Activated CD8-positive, alpha-beta memory T cell treated with anti-CD3 and anti-CD28 coated beads for 4 hours (primary cell): ENCODE data around the gene NEURL1.
"Not testable (repeated sequence)": the region's sequence is repeated elsewhere in the genome, so short reads cannot be mapped to it uniquely, and the experiment has no call there.

Experiments used
- DNase-seq, 2 donors: peaks; one replicate each; pipeline ENCODE4 v3.0.0-alpha.2; 2020; ENCODE audit warnings: low read depth in 2 of 2

NEURL1 gene

DNA sequence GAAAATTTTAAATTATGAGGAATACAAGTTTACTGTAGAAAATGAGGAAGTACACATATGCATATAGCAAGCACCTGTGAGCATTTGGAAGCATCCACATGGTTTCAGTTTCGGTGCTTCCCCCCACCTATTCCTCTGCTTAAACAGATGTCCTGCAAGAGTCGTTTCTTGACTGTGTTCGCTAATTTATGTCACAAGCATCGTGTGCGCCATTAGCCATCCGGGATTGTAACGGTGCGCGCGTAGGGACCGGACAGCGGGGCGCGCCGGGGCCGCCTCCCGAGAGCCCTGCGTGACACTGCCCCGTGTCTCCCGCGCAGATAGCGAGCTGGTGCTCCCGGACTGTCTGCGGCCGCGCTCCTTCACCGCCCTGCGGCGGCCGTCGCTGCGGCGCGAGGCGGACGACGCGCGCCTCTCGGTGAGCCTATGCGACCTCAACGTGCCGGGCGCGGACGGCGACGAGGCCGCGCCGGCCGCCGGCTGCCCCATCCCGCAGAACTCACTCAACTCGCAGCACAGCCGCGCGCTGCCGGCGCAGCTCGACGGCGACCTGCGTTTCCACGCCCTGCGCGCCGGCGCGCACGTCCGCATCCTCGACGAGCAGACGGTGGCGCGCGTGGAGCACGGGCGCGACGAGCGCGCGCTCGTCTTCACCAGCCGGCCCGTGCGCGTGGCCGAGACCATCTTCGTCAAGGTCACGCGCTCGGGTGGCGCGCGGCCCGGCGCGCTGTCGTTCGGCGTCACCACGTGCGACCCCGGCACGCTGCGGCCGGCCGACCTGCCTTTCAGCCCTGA lies 90.9 kb downstream of the NEURL1 start:
- DNase-seq = peak; percentile 30 to 45

DNA sequence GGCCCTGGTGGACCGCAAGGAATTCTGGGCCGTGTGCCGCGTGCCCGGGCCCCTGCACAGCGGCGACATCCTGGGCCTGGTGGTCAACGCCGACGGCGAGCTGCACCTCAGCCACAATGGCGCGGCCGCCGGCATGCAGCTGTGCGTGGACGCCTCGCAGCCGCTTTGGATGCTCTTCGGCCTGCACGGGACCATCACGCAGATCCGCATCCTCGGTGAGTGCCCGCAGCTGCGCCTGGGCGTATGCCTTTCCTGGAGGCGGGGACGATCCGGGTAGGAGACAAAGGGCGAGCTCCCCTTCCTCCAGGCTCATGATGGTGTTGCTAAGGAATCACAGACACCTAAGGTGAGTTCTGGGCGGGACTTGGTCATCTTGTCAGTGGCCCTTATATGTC lies 91.5 kb downstream of the NEURL1 start:
- no peak for DNase-seq

DNA sequence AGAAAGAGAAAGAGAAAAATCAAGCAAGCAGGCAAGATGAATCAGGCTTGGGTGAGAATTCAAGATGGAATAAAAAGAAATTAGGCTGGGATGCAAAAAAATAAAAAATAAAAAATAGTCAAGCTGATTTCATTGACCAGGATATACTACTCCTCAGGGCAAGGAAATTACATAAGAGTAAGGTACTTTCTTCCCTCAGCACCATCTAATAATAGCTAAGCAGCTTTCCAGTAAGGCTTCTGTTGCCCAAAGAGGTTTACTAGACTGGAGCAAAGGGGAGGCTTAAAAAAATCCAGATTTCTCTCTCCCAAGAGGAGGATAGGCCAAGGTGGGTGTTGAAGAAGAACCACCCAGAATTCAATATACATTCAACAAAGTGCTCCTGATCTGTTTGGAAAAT lies 93.6 kb downstream of the NEURL1 start:
- no peak for DNase-seq

DNA sequence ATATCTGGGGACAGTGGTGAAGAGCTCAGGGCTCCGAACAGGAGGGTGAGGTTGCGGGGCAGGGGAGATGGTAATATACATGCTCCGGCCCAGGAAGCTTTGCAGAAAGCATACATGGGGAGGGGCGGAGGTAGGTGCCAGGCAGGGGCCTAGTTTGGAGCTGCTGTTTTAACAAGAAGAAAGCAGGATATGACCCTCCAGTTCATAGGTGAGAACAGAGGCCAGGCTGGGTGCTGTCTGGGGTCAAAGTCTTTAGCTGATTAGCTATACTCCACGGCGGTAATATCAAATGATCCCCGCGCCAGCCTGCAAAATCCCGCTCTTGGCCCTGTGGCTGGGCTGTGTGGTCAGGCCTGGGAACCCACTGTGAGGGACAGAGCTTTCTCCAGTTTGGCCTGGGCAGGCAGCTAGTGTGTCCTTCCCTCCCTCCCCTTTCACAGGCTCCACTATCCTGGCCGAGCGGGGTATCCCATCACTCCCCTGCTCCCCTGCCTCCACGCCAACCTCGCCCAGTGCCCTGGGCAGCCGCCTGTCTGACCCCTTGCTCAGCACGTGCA lies 95.6 kb downstream of the NEURL1 start:
- no peak for DNase-seq

DNA sequence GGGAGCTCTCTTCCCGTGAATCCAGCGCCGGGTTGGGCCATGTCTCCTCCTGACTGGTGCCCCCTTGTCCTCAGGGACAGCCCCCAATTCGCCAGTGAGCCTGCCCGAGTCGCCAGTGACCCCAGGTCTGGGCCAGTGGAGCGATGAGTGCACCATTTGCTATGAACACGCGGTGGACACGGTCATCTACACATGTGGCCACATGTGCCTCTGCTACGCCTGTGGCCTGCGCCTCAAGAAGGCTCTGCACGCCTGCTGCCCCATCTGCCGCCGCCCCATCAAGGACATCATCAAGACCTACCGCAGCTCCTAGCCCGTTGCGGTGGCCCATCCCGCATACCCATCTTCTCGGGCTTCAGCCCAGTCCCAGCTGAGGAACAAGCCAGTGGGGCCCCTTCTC lies 96.6 kb downstream of the NEURL1 start:
- DNase-seq = no peak

DNA sequence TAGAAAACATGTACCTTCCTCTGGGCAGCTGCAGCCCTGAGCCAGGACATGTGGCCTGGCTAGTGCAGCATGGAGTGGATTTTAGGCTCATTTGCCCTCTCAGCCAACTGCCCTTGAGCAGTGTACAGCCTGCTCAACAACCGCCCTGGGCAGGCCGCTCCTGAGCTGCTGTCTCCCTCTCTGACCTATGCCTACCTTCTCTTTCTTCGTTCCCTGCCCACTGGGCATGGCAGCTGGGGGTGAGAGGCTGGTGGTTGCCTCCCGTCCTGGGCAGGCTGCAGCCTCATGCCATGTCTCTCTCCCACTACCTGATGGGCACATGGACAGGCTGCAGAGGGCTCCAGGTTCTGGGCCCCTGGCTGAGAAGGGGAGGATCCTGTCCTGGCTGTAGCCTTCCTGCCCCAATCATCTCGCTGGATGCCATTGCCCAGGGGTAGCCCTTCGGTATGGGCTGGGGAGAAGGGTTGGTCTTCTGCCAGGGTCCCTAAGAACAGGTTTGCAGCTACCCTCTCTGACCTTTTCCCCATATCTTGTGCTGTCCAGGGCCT lies 97.3 kb downstream of the NEURL1 start:
- DNase-seq = no peak

DNA sequence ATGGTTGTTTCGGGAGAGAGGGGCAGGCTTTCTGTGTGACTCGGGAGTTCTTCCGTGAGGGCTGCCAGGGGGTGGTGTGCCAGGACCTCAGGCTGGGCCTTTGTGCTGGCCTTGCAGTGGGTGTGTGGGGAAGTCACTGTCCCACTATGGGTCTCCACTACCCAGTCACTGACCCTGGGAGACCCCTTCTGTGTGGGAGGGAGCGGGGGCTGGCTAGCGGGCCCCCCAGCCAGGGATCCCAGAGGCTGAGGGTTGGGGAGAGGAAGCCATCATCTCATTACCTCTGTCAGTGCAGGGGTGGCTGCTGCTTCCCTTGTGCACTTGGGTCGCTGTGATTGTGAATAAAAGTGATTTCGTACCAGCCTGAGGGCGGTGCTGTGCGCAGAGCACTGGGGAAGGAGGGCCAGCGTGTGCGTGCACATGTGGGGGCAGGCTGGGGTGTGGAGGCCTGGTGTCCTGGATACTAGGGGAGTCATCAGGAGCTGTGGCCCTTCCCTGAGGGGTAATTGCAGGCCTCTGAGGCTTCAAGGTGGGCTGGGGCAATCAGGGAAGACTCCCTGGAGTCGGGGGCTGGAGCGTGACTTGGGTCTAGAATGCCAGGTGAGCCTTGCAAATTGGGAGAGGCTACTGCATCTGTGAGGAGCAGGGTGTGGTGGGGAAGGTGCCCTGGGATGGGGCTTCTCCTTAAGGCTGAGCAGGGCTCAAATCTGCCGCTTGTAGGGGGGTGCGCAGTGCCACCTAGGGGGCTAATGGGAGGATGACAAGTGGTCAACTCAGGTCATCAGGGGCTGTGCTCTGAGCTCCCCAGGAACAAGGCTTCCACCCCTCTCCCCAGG lies 98.9 kb downstream of the NEURL1 start:
- DNase-seq = no peak

DNA sequence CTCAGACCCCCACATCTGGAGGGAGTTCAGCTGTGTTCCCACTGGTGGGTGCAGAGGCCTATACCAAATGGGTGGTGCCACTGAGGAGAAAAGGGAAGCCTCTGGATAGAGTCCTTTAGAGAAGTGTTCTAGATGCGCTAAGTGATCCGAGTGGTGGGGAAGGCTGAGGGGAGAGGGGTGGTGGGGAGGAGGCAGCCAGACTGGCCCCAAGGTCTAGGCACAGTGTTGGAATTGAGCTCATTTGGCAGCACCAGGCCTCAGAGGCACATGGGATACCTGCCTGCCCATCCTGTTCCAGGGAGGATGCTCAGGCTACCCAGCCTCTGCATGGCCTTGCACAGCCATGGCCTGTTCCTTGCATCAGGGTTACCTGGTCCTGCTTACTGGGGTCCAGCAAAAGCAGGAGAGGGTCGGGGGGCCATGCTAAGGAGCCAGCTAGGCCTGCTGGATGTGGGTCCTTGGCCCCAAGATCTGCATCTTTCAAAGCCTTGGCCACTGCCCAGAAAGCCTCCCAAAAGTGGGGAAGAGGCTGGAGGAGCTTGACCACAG lies 99.6 kb downstream of the NEURL1 start:
- DNase-seq = no peak

DNA sequence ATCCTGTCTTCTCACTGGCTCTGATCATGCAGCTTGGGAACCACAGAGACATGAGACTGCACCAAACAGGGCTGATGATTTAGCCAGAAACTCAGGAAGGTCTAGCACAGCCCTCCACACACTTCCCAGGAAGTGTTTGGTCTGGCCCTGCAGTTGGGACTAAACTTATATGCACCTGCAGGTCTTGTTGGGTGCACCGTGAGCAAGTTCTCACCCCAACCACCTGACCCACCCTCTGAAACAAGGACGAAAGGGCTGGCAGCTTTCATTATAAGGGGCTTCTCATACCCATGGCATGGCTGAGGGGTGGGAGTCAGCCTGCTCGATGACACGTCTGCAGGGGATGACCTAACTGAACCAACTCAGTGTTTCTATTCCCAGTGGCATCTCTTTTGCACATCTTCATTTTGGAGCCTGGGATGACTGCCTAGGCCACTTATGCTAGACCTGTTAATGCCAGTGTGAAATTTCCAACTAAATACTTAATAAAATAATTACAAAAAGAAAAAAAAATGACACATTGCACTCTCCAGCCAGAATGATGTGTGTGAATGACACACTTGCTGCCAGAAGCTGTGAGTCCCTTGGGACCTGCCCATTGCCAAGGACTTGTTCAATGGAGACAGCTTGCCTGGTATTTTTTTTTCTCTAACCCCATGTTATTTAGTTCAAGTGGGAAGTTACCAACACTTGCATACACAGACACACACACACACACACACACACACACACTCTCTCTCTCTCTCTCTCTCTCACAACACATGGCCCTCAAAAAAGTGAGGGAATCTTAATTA lies 102.6 kb downstream of the NEURL1 start:
- DNase-seq = no peak

DNA sequence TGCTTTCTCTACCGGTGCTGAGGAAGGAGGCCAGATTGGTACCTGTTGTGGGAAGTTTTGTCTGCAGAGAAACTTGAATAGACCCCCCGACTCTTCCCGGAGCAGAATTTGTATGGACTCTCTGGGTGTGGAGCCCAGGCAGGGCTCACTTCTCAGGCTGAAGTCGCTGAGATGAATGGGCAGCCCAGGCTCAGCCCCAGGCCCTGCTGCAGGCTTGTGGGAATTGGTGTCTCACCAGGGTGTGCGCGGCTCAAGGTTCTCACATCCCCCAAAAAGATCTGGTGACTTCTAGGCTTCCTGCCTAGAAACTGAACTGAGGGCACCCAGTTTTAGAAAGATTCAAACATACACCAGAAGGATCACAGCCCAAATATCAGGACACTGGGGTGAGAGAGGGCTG lies 103.5 kb downstream of the NEURL1 start:
- no peak for DNase-seq

DNA sequence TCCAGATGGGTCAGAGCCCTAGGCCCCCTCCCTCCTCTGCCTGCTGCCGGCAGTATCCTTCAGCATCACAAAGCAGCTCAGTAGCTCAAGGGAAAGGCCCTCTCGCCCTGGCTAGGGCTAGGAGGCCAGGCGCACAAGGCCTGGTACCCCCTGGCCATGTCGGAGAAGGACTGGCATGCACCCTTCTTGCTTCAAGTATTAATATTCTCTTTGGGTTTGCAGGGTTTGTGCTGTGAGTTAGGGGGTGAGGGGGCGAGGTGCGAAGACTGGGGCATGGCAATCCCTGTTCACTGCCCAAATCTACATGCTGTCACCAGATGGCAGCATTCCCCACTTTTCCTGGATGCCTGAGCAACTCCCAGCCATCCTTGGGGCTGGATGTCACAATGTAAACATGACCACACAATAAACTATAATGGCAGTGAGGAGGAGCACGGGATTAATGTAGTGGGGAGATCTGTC lies 105.2 kb downstream of the NEURL1 start:
- no peak for DNase-seq

DNA sequence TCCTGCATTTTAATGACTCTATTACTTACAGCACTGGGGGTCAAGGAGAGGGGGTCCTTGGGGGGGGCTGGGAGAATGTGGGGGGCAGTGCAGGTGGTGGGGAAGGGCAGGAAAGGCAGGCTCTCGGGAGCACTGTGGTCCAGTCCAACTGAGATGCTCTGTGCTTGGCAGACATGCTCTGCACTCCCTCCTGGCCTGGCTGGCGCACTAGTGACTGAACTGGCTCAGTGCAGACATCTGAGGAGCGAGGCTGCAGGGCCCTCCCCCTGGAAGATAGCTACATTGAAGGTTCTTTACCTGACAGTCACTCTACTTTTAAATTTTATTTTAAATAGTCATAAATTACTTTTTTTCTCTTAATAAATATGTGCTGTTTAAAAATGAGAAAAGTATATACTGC lies 105.7 kb downstream of the NEURL1 start:
- DNase-seq = no peak

DNA sequence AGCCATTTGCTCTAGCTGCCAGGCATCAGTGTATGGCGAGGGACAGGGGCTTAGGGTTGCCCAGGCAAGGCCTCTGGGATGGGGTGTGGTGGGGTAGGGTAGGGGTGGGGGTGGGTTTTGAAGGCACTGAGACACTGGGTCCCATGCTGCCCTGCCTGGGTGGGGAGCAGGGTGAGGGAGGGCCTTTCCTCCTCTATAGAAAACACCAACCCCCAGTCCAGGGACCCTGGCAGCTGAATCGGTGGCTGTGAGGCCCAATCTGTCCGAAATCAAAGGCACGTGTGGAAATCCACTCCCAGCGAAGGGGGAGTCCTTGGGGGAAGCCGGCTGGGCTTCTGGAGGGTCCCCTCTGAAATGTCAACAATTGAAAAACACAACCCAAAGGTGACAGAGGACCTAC lies 106.4 kb downstream of the NEURL1 start:
- DNase-seq = no peak

DNA sequence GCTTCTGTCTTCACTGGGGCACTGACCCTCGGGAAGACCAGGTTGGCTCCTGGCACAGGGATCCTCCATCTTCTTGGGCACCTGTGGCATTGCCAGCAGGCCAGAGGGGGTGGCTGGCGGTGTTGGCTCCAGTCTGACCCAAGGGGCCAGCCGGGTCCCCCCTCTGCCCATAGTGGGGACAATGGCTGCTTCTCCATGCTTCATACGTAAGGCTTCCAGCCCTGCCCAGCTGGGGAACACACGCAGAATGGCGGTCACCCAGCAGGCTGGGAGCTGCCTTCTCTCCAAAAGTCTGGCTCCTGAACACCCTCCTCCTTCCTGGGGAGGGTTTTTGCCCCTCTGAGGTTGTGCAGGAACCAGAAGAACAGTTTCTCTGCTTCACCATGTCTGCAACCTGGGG lies 106.8 kb downstream of the NEURL1 start:
- no peak for DNase-seq

DNA sequence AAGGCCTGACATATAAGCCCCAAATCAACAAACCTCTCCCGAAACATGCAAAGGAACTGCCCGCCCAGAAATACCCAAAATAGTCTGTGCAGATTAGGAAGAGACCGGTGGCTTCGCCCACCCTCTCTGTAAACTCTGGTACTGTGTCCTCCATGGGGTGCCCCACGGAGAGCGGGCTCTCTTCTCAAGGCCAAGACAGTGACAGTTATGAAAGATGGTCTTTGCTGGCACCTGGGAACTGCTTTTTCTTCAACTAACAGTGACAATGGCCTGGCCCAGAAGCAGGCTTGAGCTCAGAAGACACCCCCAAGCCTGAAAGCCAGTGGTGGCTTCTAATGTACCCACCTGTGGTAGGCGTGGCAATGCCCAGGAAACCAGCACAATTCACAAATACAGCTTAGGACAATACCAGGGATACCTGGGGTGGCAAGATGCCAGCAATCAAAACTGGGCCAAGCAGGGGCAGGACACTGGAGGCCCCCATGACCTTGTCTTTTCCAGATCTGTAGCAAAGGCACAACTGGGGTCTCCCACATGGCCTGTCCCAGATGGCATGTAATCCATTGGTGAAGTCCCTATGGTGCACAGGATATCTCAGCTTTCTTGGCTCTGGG lies 107.6 kb downstream of the NEURL1 start:
- DNase-seq = no peak

DNA sequence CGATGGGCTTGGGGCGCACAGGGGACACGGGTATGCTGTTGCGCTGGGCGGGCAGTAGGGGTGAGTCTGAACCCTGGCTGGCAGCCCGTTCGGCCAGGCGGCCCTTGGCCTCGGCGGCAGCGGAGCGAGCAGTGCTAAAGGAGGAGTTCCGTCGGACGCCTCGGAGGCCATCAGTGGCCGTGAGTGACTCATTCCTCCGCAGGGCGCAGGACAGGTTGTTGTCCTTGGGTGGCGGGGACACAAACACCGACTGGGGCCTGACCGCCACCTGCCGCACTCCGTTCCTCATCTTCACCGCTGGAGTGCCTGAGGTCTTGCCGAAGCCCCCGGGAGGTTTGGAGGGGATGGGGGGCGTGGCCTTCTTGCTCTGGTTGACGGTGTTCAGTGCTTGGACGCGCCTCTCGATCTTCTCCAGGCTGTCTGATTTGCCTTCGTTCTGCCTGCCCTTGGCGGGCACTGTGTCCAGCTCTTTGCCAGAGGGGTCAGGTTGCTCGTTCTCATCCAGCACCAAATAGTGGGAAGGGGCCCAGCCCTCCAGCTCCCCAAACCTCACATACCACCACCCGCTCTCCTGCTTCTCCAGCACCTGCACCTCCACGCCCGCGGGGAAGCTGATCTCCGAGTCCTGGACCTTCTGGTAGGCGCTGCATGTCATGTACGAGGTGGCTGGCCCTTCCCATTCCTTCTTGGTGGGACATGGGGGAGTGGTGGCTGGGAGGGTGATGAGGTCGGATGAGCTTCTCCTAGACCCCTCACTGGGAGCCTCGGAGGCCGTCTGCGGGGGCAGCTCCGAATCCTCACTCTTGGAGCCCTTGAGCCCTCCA lies 108.7 kb downstream of the NEURL1 start:
- DNase-seq = no peak

DNA sequence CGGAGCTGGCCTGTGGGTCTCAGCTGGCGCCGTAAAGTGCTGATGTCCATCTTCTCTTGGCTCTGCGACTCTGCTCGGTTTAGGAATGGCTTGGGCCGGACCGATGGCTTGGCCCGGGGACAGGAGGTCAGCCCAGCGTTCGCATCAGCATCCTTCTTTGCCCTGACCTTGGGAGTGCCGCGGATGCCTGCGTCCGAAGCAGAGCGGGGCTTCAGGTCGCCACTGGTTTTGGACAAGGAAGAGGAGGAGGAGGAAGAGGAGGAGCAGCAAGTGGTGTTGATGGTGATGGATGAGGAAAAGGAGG lies 109.3 kb downstream of the NEURL1 start:
- no peak for DNase-seq

DNA sequence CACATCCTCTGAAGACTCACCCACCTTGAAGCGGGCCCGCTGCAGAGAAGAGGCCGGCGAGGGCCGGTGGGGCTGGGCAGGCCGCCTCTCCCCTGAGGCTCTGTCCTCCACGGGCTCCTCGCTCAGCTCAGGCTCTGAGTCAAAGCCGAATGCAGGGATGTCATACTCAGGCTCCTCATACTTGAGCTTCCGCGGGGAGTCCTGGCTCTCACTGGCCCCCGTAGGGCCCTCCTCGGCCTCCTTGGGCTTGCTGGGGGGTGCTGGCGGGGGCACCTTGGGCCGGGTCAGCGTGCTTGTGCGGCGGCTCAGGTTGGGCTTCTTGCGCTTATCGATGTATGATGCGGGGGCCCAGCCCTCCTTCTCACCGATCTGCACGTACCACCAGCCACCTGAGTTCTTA lies 109.9 kb downstream of the NEURL1 start:
- DNase-seq = no peak

DNA sequence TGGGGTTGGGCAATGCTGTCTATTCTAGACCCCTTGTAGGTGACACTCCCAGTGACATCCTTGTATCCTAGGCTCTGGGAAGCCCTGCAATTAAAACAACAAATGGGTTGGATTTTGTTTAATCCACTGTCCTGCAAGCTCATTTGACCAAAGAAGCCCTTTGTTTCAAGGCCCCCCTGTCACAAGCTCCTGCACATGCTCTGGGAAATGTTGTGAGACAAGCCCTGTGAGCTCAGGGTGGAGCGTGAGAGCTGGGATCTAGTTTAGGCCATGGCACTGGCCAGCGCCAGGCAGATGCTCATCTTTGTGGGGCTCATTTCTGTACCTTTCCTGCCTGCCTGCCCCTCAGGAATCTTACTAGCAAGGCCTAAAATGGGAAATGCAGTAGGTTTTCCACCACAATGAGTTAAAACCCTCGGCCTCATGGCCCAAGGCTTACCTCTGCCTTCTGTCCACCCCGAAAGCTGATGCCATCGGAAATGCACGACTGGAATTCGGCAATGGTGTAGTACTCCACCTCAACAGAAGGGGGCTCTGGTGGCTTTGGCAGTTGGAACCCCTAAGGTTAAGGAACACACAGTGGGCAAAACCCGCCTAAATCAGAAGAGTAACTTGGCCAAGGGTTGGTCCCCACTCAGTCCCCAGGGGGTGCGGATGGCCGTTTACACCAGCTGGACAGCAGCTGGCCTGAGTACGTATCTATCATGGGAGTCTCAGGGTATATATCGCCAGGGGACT lies 112.0 kb downstream of the NEURL1 start:
- DNase-seq = no peak

DNA sequence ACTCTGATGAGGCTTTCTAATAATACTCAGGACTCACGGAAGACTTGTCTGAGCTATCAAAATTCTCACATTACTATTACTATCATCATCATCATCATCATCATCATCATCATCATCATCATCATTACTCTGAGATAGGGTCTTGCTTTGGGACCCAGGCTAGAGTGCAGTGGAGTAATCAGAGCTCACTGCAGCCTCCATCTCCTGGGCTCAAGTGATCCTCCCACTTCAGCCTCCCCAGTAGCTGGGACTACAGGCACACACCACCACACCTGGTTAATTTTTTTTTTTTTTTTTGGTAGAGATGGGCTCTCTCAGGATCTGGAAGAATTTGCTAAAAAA lies 112.6 kb downstream of the NEURL1 start:
- not testable (repeated sequence) for DNase-seq
